Spinal cord (tissue), 10 donors: Measurements from ENCODE around the gene DLK1. TPM values are rescaled to one million over a fixed set of nuclear protein-coding genes. Genes with fewer than 3 reads are reported as not detected.
A peak's percentile ranks its signal among the peaks of the same experiment; 100 is the strongest.

ENCODE experiments used
- DNase-seq, 6 donors: peaks; one replicate each; pipeline versions ENCODE4 v3.0.0 to v3.0.0-alpha.2; 2013 to 2015; ENCODE audit warnings: low spot score in 6 of 6, low read depth in 4 of 6
- H3K27ac ChIP-seq: one replicate; pipeline ENCODE4 v1.5.1; 2013; ENCODE audit warnings: low read depth, low read length, control low read depth
- H3K27me3 ChIP-seq: one replicate; pipeline ENCODE4 v1.6.1; 2013; ENCODE audit warnings: low read length; ENCODE audit not compliant: control insufficient read depth, insufficient read depth
- H3K36me3 ChIP-seq: one replicate; pipeline ENCODE4 v1.6.1; 2013; ENCODE audit warnings: low read length; ENCODE audit not compliant: control insufficient read depth, insufficient read depth
- H3K4me1 ChIP-seq: one replicate; pipeline ENCODE4 v1.6.1; 2013; ENCODE audit warnings: low read length; ENCODE audit not compliant: control insufficient read depth, insufficient read depth
- H3K4me3 ChIP-seq: one replicate; pipeline ENCODE4 v1.5.1; 2013; ENCODE audit warnings: low read depth, low read length, control low read depth
- H3K9me3 ChIP-seq: one replicate; pipeline ENCODE4 v1.6.1; 2013; ENCODE audit warnings: low read length; ENCODE audit not compliant: control insufficient read depth, insufficient read depth
- WGBS: methylation state at CpG from one replicate; pipeline ENCODE4 v1.1.5; 2013; ENCODE audit warnings: missing lambda C conversion rate; ENCODE audit not compliant: insufficient coverage; 5-methylcytosine and 5-hydroxymethylcytosine counted together
- polyA plus RNA-seq, 2 donors: library from polyadenylated mRNA; unstranded; fragments of 120-200 nt; gene quantifications; one replicate each; pipeline ENCODE4 v1.2.1, GENCODE V29; 2013; ENCODE audit not compliant: insufficient read length in 2 of 2
- total RNA-seq, 2 donors: library from RNA; depleted of rRNA in 1 of 2; stranded (reverse); fragments of 120-200 nt in 1 of 2; fragments of >200 nt in 1 of 2; gene quantifications; one replicate each; pipeline versions ENCODE4 v1.2.3 to v1.2.4, GENCODE V29; 2013 to 2014
- donor health status: healthy.

DLK1 gene
- total and polyA plus RNA-seq, 4 donors = 4.9 to 15.7 (median 6.9) TPM

DNA sequence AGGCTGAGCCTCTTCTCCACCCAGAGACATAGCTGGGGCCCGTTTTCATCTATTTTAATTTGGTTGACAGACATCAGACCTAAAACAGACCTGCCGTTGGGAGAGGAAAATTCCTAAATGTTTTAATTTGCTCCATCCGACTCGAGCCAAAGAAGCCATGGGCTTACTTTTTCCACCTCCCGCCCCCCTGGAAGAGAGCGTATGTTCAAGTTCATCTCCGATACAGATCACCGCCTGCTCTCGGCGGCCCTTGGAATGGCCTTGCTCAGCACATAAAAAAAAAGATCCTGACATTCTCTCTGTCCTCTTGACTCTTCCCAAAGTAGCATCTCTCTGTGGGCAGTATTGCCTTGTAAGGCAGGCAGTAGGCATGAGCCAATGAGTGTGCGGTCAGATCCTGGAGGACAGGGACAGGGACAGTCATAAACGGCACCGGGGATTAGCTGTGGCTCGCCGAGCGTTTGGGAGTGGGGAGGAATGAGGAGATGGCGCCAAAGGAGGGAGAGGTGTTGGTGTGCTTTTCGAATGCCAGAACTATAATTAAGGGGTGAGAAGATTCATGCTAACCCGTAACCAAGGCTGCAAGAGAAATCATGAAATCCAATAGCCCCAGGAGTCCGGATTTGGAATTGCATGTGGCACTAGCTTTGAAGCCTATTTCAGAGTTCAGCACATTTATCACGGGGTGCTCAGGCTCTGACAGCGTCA is 51.3 kb downstream of the DLK1 start:
- Histone ChIP-seq H3K9me3 (no peaks in the 10 kb centered on the region), H3K36me3 (no peaks in the 10 kb centered on the region), H3K27ac (no peak overlapping the region), H3K4me3 (no peak overlapping the region), H3K27me3 (no peaks in the 10 kb centered on the region), H3K4me1 (peaks cover 40% of the 10 kb centered on the region)
- DNase-seq = no peak
- WGBS = 63% methylated on average over 14 of the region's 22 CpGs

DNA sequence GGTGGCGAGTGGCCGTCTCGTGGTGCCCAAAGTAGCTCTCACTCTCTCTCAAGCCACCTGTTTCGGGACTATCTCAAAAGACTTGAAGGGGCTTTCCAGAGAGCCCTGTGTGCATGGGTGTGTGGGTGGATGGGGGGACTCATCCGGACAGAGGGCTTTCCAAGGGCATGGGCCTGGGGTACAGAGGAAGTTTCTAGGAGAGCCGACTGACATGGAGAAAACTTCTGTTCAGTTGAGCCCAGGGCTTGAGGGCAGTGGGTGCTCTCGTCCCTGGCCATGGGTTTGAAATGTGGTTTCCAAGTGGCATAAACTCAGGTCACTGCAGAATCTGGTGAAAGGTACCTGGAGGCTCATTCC is 51.8 kb downstream of the DLK1 start:
- H3K4me3 ChIP-seq = no peak overlapping the region
- peaks cover 40% of the 10 kb centered on the region for H3K4me1 ChIP-seq
- H3K9me3 ChIP-seq = no peaks in the 10 kb centered on the region
- no peaks in the 10 kb centered on the region for H3K27me3 ChIP-seq
- WGBS = 87% methylated on average over 4 of the region's 7 CpGs
- H3K27ac ChIP-seq = no peak overlapping the region
- H3K36me3 ChIP-seq = no peaks in the 10 kb centered on the region
- no peak for DNase-seq

DNA sequence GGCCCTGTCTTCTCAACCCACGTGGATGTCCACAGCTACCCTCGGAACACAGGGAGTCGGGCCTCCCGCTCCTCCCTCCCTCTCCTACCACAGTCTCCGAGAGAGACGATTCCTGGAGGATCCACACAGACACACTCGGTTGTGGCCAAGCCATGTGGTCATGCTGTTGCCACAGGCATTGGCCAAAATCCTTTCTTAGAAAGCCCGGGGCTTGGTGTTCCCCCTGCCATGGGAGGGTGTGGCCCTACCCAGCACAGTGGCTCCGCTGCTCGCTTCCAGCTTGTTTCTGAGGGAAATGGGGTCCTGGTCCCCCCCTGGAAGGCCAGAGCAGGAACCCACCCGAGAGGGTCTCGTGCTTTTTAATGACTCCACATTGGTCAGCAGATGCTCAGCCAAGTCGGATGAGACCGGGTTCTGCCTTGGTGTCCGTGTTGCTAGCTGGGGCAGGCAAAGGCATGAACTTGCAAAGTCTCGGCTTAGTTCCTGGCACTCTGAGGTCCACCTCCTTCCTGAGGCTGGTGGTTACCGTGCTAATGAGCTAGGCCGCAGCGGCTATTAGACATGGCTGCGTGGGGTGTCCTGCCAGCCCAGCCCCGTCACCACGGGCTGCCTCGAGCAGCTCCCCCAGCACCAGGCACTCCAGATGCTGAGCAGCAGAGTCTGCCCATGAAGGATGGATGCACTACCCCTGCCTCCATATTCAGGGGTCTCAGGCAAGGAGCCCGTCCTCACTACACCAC is 52.4 kb downstream of the DLK1 start:
- H3K27me3 ChIP-seq = no peaks in the 10 kb centered on the region
- H3K9me3 ChIP-seq = no peaks in the 10 kb centered on the region
- DNase-seq = no peak
- H3K36me3 ChIP-seq = no peaks in the 10 kb centered on the region
- no peak overlapping the region for H3K4me3 ChIP-seq
- H3K4me1 ChIP-seq = peaks cover 41% of the 10 kb centered on the region
- no peak overlapping the region for H3K27ac ChIP-seq
- 91% methylated on average over 19 of the region's 24 CpGs for WGBS

DNA sequence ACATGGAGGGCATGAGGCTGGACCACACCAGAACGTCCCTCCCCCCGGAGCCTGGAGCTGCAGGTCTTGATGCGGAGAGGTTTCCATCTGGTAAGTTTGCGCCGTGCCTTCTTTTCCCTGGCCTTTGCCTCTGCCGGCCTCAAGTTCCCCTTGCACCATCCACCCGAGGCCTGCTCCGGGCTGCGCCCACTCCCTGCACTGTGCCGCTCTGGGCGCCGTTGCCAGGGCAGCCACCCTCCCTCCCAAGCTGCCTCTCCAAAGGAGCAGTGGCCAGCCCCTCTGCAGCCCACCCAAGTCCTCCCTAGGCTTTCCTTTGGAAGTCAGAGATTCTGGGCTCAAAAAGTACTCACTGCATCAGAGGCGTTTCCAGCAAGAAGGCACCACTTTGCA is 53.0 kb downstream of the DLK1 start:
- Histone ChIP-seq H3K4me3 (no peak overlapping the region), H3K36me3 (no peaks in the 10 kb centered on the region), H3K27me3 (no peaks in the 10 kb centered on the region), H3K9me3 (no peaks in the 10 kb centered on the region), H3K4me1 (peaks cover 41% of the 10 kb centered on the region), H3K27ac (no peak overlapping the region)
- no peak for DNase-seq
- 84% methylated on average over 12 of the region's 13 CpGs for WGBS

DNA sequence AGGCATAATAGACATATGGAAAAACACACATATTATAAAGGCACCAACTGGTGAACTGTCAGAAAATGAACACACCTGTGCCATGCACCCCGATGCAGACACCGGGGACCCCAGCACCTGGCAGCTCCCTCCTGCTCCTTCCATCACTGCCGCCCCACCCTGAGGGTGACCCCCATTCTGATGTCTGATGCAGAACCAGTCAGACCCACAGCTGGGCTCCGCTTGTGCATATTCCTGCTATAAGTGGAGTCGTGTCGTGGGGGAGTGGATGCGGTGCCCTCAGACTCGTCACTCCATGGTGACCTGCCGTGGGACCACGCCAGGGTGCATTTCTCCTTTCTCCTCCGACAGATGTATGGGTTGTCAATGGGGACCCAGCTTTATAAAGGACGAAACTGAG is 53.6 kb downstream of the DLK1 start:
- H3K4me3 ChIP-seq = no peak overlapping the region
- no peaks in the 10 kb centered on the region for H3K27me3 ChIP-seq
- H3K9me3 ChIP-seq = no peaks in the 10 kb centered on the region
- H3K27ac ChIP-seq = no peak overlapping the region
- WGBS = 93% methylated on average over 6 of the region's 12 CpGs
- peaks cover 40% of the 10 kb centered on the region for H3K4me1 ChIP-seq
- H3K36me3 ChIP-seq = no peaks in the 10 kb centered on the region
- DNase-seq = no peak

DNA sequence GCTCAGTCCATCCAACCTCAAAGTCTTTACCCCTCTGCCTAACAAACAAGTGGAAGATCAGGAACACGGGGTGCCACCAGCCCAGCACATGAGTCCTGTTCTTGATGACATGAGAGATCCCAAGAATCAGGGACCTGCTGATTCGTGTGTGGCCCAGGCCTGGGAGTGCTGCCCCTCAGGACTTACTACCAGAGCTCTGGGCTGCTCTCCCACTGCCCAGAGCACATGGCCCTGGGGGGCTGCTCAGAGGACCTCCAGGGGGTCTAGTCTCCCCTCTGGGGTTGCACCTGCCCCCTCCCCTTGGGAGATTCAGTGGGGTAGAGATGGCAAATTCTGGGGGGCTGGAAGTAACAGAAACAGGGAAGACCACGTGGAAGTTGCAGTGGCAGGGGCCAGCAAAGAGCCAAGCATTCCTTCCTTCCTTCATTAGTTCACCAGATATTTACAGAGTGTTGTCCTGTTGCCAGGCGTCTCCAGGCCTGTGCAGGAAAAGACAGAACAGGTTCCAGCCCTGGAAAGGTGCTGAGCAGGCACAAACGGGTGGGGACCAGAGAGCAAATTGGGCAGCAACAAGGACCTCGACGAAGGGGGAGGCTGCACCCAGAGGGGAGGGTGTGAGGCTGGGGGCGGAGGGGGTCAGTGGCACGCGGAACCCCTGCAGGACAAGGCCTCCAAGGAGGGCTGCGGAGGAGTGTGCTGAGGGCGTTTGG is 54.1 kb downstream of the DLK1 start:
- Histone ChIP-seq H3K27ac (no peak overlapping the region), H3K4me1 (peaks cover 38% of the 10 kb centered on the region)
- WGBS = 81% methylated on average over 6 of the region's 12 CpGs

DNA sequence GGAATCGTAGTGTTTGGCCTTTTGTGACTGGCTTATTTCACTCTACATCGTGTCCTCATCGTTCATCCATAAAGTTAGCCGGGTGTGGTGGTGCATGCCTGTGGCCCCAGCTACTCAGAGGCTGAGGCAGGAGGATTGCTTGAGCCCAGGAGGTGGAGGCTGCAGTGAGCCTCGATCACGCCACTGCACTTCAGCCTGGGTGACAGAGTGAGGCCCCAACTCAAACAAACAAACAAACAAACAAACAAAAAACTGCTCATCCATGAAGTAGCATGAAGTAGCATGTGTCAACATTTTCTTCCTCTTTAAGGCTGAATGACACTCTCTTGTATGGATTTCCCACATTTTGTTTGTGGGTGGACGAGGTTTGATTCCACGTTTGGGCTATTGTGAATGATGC is 55.3 kb downstream of the DLK1 start:
- no peak for DNase-seq
- H3K4me3 ChIP-seq = no peak overlapping the region
- 95% methylated on average over 5 of the region's 8 CpGs for whole genome bisulfite sequencing
- H3K27me3 ChIP-seq = no peaks in the 10 kb centered on the region
- H3K27ac ChIP-seq = no peak overlapping the region
- H3K4me1 ChIP-seq = peaks cover 36% of the 10 kb centered on the region
- H3K36me3 ChIP-seq = no peaks in the 10 kb centered on the region
- H3K9me3 ChIP-seq = no peaks in the 10 kb centered on the region

More for the DNA sequence above, 54.1 kb downstream of the DLK1 start:
- no peaks in the 10 kb centered on the region for H3K36me3 ChIP-seq
- H3K9me3 ChIP-seq = no peaks in the 10 kb centered on the region
- no peaks in the 10 kb centered on the region for H3K27me3 ChIP-seq
- no peak overlapping the region for H3K4me3 ChIP-seq
- DNase-seq = no peak

DNA sequence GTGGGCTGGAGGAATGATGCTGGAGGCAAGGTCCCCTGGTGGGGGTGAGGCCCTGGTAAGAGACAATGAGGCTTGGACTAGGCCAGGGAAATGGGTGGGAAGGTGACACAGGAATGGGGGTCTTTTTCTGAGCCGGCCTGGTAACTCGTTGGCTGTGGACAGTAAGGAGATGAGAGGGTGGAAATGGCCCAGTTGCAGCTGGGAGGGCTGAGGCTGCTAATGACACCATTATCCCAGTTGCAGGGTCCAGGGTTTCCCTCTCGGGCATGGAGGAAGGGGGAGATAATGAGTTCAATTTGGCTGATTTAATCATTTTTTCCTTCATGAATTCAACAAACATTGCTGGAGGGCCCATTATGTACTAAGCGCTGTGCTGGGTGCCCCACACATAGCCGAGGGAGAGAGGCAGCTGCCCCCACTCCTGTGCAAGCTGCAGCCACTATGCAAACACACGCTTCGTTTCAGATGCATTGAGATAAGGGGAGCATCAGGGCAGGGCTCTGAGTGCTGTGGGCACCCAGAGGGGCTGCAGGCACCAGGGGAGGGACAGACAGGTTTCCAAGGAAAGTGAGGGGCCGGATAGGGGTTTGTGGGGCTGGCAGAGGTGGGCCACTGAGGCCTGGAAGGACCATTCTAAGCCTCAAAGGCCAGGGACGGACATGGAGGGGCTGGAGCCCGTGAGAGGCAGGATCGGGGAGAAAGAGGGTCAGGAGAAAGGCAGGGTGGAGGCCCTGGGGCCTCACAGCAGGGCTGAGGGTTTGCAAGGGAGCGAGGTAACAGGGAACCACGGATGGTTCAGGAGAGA is 56.0 kb downstream of the DLK1 start:
- Histone ChIP-seq H3K9me3 (no peaks in the 10 kb centered on the region), H3K27ac (no peak overlapping the region), H3K27me3 (no peaks in the 10 kb centered on the region), H3K4me3 (no peak overlapping the region), H3K36me3 (no peaks in the 10 kb centered on the region), H3K4me1 (peaks cover 34% of the 10 kb centered on the region)
- peak in 1 of 6 donors; percentile 57 for DNase-seq
- WGBS = 69% methylated on average over 12 of the region's 13 CpGs

DNA sequence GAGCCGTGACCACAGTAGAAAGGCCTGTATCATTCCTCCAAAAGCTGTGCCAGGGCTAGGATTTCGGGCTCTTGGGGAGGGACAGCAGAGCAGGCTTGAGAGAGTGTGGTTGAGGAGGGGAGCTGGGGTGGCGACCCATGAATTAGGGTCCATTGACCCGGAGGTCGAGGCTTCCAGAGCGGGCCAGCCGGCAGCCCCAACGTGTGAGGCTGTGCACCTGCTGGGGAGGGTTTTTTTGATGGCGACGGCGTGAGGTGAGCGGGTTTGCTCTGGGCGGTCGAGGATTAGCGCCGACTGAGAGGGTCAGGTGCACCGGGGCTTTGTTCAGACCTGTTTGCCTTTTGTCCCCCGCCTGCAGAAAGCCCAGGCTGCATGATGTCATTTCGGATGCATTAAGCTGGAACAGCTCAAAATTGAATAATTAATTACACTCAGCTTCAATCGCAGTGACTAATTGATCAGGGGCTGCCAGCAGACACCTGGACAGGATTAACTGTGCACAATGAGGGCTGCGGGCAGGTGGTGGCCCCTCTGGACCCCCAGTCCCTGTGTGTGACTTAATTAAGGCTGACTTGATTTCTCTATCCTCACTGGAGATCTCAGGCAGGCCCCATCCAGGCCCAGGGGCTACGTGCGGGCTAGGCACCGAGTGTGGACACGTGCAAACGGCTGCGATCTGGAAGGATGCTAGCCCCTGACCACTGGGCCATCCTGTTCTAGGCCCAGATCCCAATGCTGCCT is 57.1 kb downstream of the DLK1 start:
- Histone ChIP-seq H3K9me3 (no peaks in the 10 kb centered on the region), H3K27ac (no peak overlapping the region), H3K4me3 (no peak overlapping the region), H3K36me3 (no peaks in the 10 kb centered on the region), H3K4me1 (peaks cover 35% of the 10 kb centered on the region), H3K27me3 (no peaks in the 10 kb centered on the region)
- no peak for DNase-seq
- 80% methylated on average over 24 of the region's 27 CpGs for WGBS
